Measurements from ENCODE around the gene RPL3.

RPL3 gene

GRCh38 chr22:39297490-39298240, 21.8 kb downstream of the RPL3 start:
- no peak for DNase-seq
- no peaks in the 10 kb centered on the region for H3K36me3 ChIP-seq
- no peaks in the 10 kb centered on the region for H3K27me3 ChIP-seq
- no peaks in the 10 kb centered on the region for H3K9me3 ChIP-seq
- intact Hi-C loops (cut with DNase I; ENCODE audit: low total_unique reads) = no loop called here
- no peak for TF ChIP-seq CTCF (IDR thresholded peaks at IDR 0.05)
- no peak overlapping the region for H3K4me3 ChIP-seq
- peak overlapping the region; percentile 33 to 73 for H3K27ac ChIP-seq
- peaks cover 4 to 50% (median 39%) of the 10 kb centered on the region in 4 donors for H3K4me1 ChIP-seq

- no peak for TF ChIP-seq CTCF (IDR thresholded peaks at IDR 0.05)
- intact Hi-C loops (cut with DNase I; ENCODE audit: low total_unique reads) = no loop called here
- Histone ChIP-seq H3K9me3 (no peaks in the 10 kb centered on the region), H3K4me1 (peaks cover 4 to 56% (median 44%) of the 10 kb centered on the region in 4 donors), H3K27ac (peak overlapping the region; percentile 33 to 73), H3K4me3 (no peak overlapping the region), H3K27me3 (no peaks in the 10 kb centered on the region), H3K36me3 (no peaks in the 10 kb centered on the region)
- no peak for DNase-seq
Observed at GRCh38 chr22:39296981-39297489, 22.4 kb downstream of the RPL3 start.

GRCh38 chr22:39296535-39296934, 22.9 kb downstream of the RPL3 start:
- TF ChIP-seq CTCF (IDR thresholded peaks at IDR 0.05) = no peak
- Histone ChIP-seq H3K27me3 (no peaks in the 10 kb centered on the region), H3K4me3 (no peak overlapping the region), H3K9me3 (no peaks in the 10 kb centered on the region), H3K27ac (peak overlapping the region; percentile 33 to 73), H3K36me3 (no peaks in the 10 kb centered on the region), H3K4me1 (peaks cover 4 to 61% (median 49%) of the 10 kb centered on the region in 4 donors)
- no peak for DNase-seq
- intact Hi-C loops (cut with DNase I; ENCODE audit: low total_unique reads) = no loop called here

GRCh38 chr22:39294571-39295468, 24.6 kb downstream of the RPL3 start:
- Histone ChIP-seq H3K9me3 (no peaks in the 10 kb centered on the region), H3K27ac (no peak overlapping the region), H3K27me3 (peaks cover 0 to 11% of the 10 kb centered on the region in 2 donors), H3K4me1 (peaks cover 4 to 66% (median 43%) of the 10 kb centered on the region in 4 donors), H3K36me3 (no peaks in the 10 kb centered on the region), H3K4me3 (no peak overlapping the region)
- TF ChIP-seq CTCF (IDR thresholded peaks at IDR 0.05) = no peak
- intact Hi-C loops (cut with DNase I; ENCODE audit: low total_unique reads) = no loop called here
- no peak for DNase-seq

- Histone ChIP-seq H3K36me3 (no peaks in the 10 kb centered on the region), H3K9me3 (no peaks in the 10 kb centered on the region), H3K4me3 (no peak overlapping the region), H3K27me3 (peaks cover 0 to 13% of the 10 kb centered on the region in 2 donors), H3K4me1 (peaks cover 4 to 58% (median 36%) of the 10 kb centered on the region in 4 donors), H3K27ac (no peak overlapping the region)
- no peak for TF ChIP-seq CTCF (IDR thresholded peaks at IDR 0.05)
- intact Hi-C loops (cut with DNase I; ENCODE audit: low total_unique reads) = no loop called here
- no peak for DNase-seq
Observed at GRCh38 chr22:39293766-39294368, 25.6 kb downstream of the RPL3 start.
